ENCODE results near the gene MLH1. TPM values are rescaled to one million over a fixed set of nuclear protein-coding genes. Genes with fewer than 3 reads are reported as not detected.
"Not testable (repeated sequence)": the region's sequence is repeated elsewhere in the genome, so short reads cannot be mapped to it uniquely, and the experiment has no call there.

Gene MLH1
- total and polyA plus RNA-seq, 12 donors, result 17.2 to 111 (median 33.3) TPM

GRCh38 chr3:37053337-37053736 is 60.0 kb downstream of the MLH1 start:
- Histone ChIP-seq H3K4me1 (replicated peaks in 1 of 2) (peaks cover 25% of the 10 kb centered on the region in 2 donors), H3K27me3 (no peaks in the 10 kb centered on the region), H3K4me3 (no peak overlapping the region), H3K9me3 (replicated peaks in 1 of 3) (no peaks in the 10 kb centered on the region), H3K36me3 (replicated peaks in 1 of 2) (peaks cover 0 to 84% of the 10 kb centered on the region in 2 donors), H3K27ac (peak overlapping the region in 3 of 5 donors; percentile 52 to 78 (median 69))
- intact Hi-C loops (cut with DNase I), result no loop called here
- WGBS, 4 donors, result 51 to 58% (median 53%) methylated on average over 6 of the region's 6 CpGs
- TF ChIP-seq, protein P1, sequence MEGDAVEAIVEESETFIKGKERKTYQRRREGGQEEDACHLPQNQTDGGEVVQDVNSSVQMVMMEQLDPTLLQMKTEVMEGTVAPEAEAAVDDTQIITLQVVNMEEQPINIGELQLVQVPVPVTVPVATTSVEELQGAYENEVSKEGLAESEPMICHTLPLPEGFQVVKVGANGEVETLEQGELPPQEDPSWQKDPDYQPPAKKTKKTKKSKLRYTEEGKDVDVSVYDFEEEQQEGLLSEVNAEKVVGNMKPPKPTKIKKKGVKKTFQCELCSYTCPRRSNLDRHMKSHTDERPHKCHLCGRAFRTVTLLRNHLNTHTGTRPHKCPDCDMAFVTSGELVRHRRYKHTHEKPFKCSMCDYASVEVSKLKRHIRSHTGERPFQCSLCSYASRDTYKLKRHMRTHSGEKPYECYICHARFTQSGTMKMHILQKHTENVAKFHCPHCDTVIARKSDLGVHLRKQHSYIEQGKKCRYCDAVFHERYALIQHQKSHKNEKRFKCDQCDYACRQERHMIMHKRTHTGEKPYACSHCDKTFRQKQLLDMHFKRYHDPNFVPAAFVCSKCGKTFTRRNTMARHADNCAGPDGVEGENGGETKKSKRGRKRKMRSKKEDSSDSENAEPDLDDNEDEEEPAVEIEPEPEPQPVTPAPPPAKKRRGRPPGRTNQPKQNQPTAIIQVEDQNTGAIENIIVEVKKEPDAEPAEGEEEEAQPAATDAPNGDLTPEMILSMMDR (IDR thresholded peaks at IDR 0.05), result no peak
- TF ChIP-seq POLR2A (IDR thresholded peaks at IDR 0.05), result no peak
- DNase-seq, result peak in 6 of 7 donors; percentile 28 to 49 (median 40)

DNA sequence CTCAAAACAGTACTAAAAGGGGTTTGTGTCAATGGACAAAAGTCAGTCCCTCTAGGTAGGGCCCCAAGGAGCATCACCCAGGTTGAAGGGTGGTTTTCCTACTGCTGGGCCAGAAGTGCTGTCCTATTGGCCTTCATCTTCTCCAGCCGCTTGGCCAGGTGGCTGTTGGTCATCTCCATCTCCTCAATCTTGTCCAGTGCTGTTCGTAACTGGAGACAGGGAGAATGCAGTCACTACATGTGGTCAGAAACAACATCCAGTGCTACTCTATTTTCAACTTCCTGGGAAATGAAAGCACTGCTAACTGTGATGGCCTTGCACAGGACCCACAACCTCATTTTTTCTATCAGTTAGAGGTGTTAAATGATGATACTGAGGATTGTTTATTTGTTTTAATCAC is 60.4 kb downstream of the MLH1 start:
- no peaks in the 10 kb centered on the region for H3K27me3 ChIP-seq
- 88 to 94% (median 91%) methylated on average over 2 of the region's 2 CpGs for WGBS, 4 donors
- intact Hi-C loops (cut with DNase I), result no loop called here
- H3K4me3 ChIP-seq, result no peak overlapping the region
- no peak for DNase-seq
- H3K9me3 ChIP-seq (replicated peaks in 1 of 3), result no peaks in the 10 kb centered on the region
- H3K4me1 ChIP-seq (replicated peaks in 1 of 2), result peaks cover 25% of the 10 kb centered on the region in 2 donors
- no peak for TF ChIP-seq POLR2A (IDR thresholded peaks at IDR 0.05)
- TF ChIP-seq, protein P1 (IDR thresholded peaks at IDR 0.05), result no peak
- peaks cover 0 to 84% of the 10 kb centered on the region in 2 donors for H3K36me3 ChIP-seq (replicated peaks in 1 of 2)
- H3K27ac ChIP-seq, result peak overlapping the region in 3 of 5 donors; percentile 52 to 78 (median 69)

- Histone ChIP-seq H3K27me3 (no peaks in the 10 kb centered on the region), H3K4me3 (no peak overlapping the region), H3K36me3 (replicated peaks in 1 of 2) (peaks cover 0 to 78% of the 10 kb centered on the region in 2 donors), H3K9me3 (replicated peaks in 1 of 3) (no peaks in the 10 kb centered on the region), H3K4me1 (replicated peaks in 1 of 2) (peaks cover 25% of the 10 kb centered on the region in 2 donors), H3K27ac (peak overlapping the region in 3 of 5 donors; percentile 52 to 78 (median 69))
- intact Hi-C loops (cut with DNase I), result no loop called here
- TF ChIP-seq, protein P1 (IDR thresholded peaks at IDR 0.05), result no peak
- TF ChIP-seq POLR2A (IDR thresholded peaks at IDR 0.05), result no peak
- peak in 1 of 7 donors; percentile 46 for DNase-seq
- WGBS, 4 donors, result 43 to 54% (median 46%) methylated on average over 3 of the region's 3 CpGs
Measured at GRCh38 chr3:37054370-37054769, 61.1 kb downstream of the MLH1 start.

DNA sequence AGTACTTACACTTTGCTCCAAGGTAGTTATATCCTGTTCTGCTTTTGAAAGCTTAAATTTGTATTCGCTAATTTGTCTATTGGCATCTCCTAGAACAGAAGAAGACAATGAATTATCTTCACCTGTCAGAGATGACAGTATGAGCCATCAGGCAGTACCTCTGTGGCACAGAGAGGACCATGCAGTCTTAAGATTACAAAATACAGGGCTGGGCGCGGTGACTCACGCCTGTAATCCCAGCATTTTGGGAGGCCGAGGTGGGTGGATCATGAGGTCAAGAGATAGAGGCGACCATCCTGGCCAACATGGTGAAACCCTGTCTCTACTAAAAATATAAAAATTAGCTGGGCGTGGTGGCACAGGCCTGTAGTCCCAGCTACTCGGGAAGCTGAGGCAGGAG is 61.8 kb downstream of the MLH1 start:
- Histone ChIP-seq H3K27ac (peak overlapping the region in 4 of 5 donors; percentile 10 to 78 (median 57)), H3K36me3 (replicated peaks in 1 of 2) (peaks cover 0 to 71% of the 10 kb centered on the region in 2 donors), H3K4me1 (replicated peaks in 1 of 2) (peaks cover 25% of the 10 kb centered on the region in 2 donors)
- H3K27me3 ChIP-seq; intact Hi-C loops (cut with DNase I); H3K4me3 ChIP-seq; H3K9me3 ChIP-seq (replicated peaks in 1 of 3); DNase-seq: not testable (repeated sequence)
- WGBS, 4 donors, result 83 to 87% (median 85%) methylated on average over 7 to 8 of the region's 8 CpGs

DNA sequence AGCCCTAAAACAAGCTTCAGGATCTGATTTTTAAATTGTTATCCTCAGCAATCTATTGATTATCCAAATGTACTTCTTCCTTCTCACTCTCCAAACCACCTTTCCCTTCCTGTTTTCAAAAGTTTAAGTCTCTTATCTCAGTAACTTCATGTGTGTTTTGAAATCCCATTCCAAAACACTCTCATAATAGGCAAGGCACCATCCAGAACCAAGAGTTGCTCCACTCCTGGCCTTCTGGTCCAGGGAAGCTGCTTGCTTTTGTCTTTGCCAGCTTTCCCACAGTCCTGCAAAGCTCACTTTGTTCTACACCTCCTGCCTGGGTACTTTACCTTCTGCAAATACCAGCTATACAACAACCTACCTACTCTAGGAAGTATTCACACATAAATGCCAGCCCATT is 63.5 kb downstream of the MLH1 start:
- Histone ChIP-seq H3K36me3 (replicated peaks in 1 of 2) (peaks cover 0 to 60% of the 10 kb centered on the region in 2 donors), H3K4me1 (replicated peaks in 1 of 2) (peaks cover 25% of the 10 kb centered on the region in 2 donors), H3K27ac (peak overlapping the region in 1 of 5 donors; percentile 78), H3K9me3 (replicated peaks in 1 of 3) (no peaks in the 10 kb centered on the region), H3K27me3 (no peaks in the 10 kb centered on the region), H3K4me3 (no peak overlapping the region)
- intact Hi-C loops (cut with DNase I), result no loop called here
- DNase-seq, result no peak
- TF ChIP-seq, protein P1 (IDR thresholded peaks at IDR 0.05), result no peak
- TF ChIP-seq POLR2A (IDR thresholded peaks at IDR 0.05), result no peak
